K562 (cell line): ENCODE measurements around the gene PLXNB2. TPM values are rescaled to one million over a fixed set of nuclear protein-coding genes. Genes with fewer than 3 reads are reported as not detected.

Source experiments
- CREM ChIP-seq: IDR thresholded peaks from 2 replicates; pipeline ENCODE4 v1.6.1; 2014; ENCODE audit warnings: antibody characterized with exemption, low read depth
- GATAD2B ChIP-seq: fragments of 450-650 bp; IDR thresholded peaks from 2 replicates; pipeline ENCODE4 v1.6.1; 2017; ENCODE audit warnings: mild to moderate bottlenecking, borderline replicate concordance
- L3MBTL2 ChIP-seq: fragments of 450-650 bp; IDR thresholded peaks from 2 replicates; pipeline ENCODE4 v1.6.1; 2016; ENCODE audit warnings: mild to moderate bottlenecking, moderate library complexity
- NR4A1 ChIP-seq, 2 experiments: fragments of 250-450 bp in 1 of 2; fragments of 450-650 bp in 1 of 2; sonication (Bioruptor Pico) in 1 of 2; IDR thresholded peaks; 2 replicates each; pipeline versions ENCODE4 v1.4.0 to v1.6.1; 2016 to 2020; ENCODE audit warnings: mild to moderate bottlenecking in 2 of 2, missing compliant biosample characterization in 1 of 2, missing genetic modification characterization in 1 of 2, moderate library complexity in 1 of 2
- PHF21A ChIP-seq: fragments of 450-650 bp; IDR thresholded peaks from 2 replicates; pipeline ENCODE4 v1.6.1; 2017; ENCODE audit warnings: low read depth, borderline replicate concordance
- SMAD4 ChIP-seq: fragments of 250-450 bp; sonication (Bioruptor Pico); conservative IDR thresholded peaks from 2 replicates; pipeline ENCODE4 v1.8.0; 2021; ENCODE audit warnings: inconsistent platforms, mild to moderate bottlenecking, moderate library complexity
- TFAP4 ChIP-seq: sonication (generic); formaldehyde crosslinking; IDR thresholded peaks from 2 replicates; pipeline ENCODE4 v1.8.0; 2022; ENCODE audit warnings: missing genetic modification reagents, mild to moderate bottlenecking, moderate library complexity, borderline replicate concordance
- ZFX ChIP-seq: sonication (generic); formaldehyde crosslinking; IDR thresholded peaks from 2 replicates; pipeline ENCODE4 v1.8.0; 2022; ENCODE audit warnings: mild to moderate bottlenecking, missing genetic modification reagents, moderate library complexity
- ZNF609 ChIP-seq: sonication (generic); formaldehyde crosslinking; IDR thresholded peaks from 2 replicates; pipeline ENCODE4 v1.8.1; 2023; ENCODE audit warnings: missing genetic modification reagents, mild to moderate bottlenecking, borderline replicate concordance
- polyA plus RNA-seq, 8 experiments: library from polyadenylated mRNA; depleted of rRNA in 4 of 8; stranded (reverse) in 5 of 8; unstranded in 3 of 8; fragments of >200 nt; fragmentation: Nextera tagmentation in 2 of 8; fragmentation: Illumina TruSeq in 1 of 8; extraction: Ambion mirVana in 2 of 8; extraction: Trizol in 1 of 8; gene quantifications; 2 replicates each; pipeline versions ENCODE4 v1.2.1 to v1.2.3, GENCODE V29; 2011 to 2014; ENCODE audit warnings: inconsistent platforms in 1 of 8, missing spikeins in 1 of 8
- total RNA-seq, 7 experiments: library from RNA; depleted of rRNA in 6 of 7; stranded (reverse); fragments of >200 nt in 6 of 7; fragmentation: Illumina TruSeq in 2 of 7; extraction: Trizol in 2 of 7; gene quantifications; 2 replicates each; pipeline versions ENCODE4 v1.2.1 to v1.2.3, GENCODE V29; 2011 to 2021; ENCODE audit warnings: low replicate concordance in 1 of 7

Gene PLXNB2
- total and polyA plus RNA-seq, 9 of the 15 experiments (the other 6 are each of a cell fraction or from before 2014, with no cell fraction given): 0.15 to 45.1 (median 13.6) TPM

- TF ChIP-seq TFAP4 (CRISPR knock-in tag): peak; percentile 5; the same call in 1 of the 2 replicates
- TF ChIP-seq GATAD2B: peak; percentile 24; the same call in 1 of the 2 replicates
- no peak for TF ChIP-seq NR4A1 (CRISPR knock-in tag; IDR thresholded peaks at IDR 0.05)
- 0 out of 2 replicates have a peak, but pooled peaks have one; percentile 3 for TF ChIP-seq NR4A1 (tag; IDR thresholded peaks at IDR 0.05)
- no peak for TF ChIP-seq ZNF609 (CRISPR knock-in tag)
- peak; percentile 15; the same call in 1 of the 2 replicates for TF ChIP-seq SMAD4 (CRISPR knock-in tag)
- TF ChIP-seq PHF21A: no peak
- TF ChIP-seq CREM: no peak
- TF ChIP-seq ZFX (CRISPR knock-in tag): peak; percentile 8; the same call in 1 of the 2 replicates
- peak; percentile 5 for TF ChIP-seq L3MBTL2
Measured at GRCh38 chr22:50327711-50328019, 20.2 kb upstream of the PLXNB2 start (continued).
